ENCODE results near the gene FERMT2. TPM values are rescaled to one million over a fixed set of nuclear protein-coding genes. Genes with fewer than 3 reads are reported as not detected.

FERMT2 gene
- total RNA-seq, 1 donor from 2014 or later: 98.6 TPM

GRCh38 chr14:52910572-52910971 lies 40.3 kb downstream of the FERMT2 start:
- no peak overlapping the region for H3K4me3 ChIP-seq (ENCODE audit: low read length in 3 of 3)
- no peak overlapping the region for H3K9ac ChIP-seq (ENCODE audit: low read depth in 1 of 3, low read length in 3 of 3)
- H3K9me3 ChIP-seq (ENCODE audit: control insufficient read depth in 3 of 3, low read length in 3 of 3): no peaks in the 10 kb centered on the region
- peaks cover 0 to 5% (median 0%) of the 10 kb centered on the region in 3 donors for H3K36me3 ChIP-seq (ENCODE audit: control insufficient read depth in 3 of 3, insufficient read depth in 3 of 3, low read length in 3 of 3)
- peaks cover 3 to 12% (median 6%) of the 10 kb centered on the region in 3 donors for H3K4me1 ChIP-seq (ENCODE audit: control insufficient read depth in 3 of 3, insufficient read depth in 3 of 3, low read length in 3 of 3)
- H3K27ac ChIP-seq (ENCODE audit: low read depth, low read length): no peak overlapping the region
- H3K27me3 ChIP-seq (ENCODE audit: control insufficient read depth in 3 of 3, insufficient read depth in 3 of 3, low read length in 3 of 3): no peaks in the 10 kb centered on the region

GRCh38 chr14:52907949-52908348 lies 42.9 kb downstream of the FERMT2 start:
- no peaks in the 10 kb centered on the region for H3K27me3 ChIP-seq (ENCODE audit: control insufficient read depth in 3 of 3, insufficient read depth in 3 of 3, low read length in 3 of 3)
- peaks cover 3 to 14% (median 6%) of the 10 kb centered on the region in 3 donors for H3K4me1 ChIP-seq (ENCODE audit: control insufficient read depth in 3 of 3, insufficient read depth in 3 of 3, low read length in 3 of 3)
- no peak overlapping the region for H3K4me3 ChIP-seq (ENCODE audit: low read length in 3 of 3)
- H3K36me3 ChIP-seq (ENCODE audit: control insufficient read depth in 3 of 3, insufficient read depth in 3 of 3, low read length in 3 of 3): peaks cover 0 to 5% (median 0%) of the 10 kb centered on the region in 3 donors
- no peak overlapping the region for H3K27ac ChIP-seq (ENCODE audit: low read depth, low read length)
- H3K9me3 ChIP-seq (ENCODE audit: control insufficient read depth in 3 of 3, low read length in 3 of 3): no peaks in the 10 kb centered on the region
- H3K9ac ChIP-seq (ENCODE audit: low read depth in 1 of 3, low read length in 3 of 3): no peak overlapping the region

- H3K27me3 ChIP-seq (ENCODE audit: control insufficient read depth in 3 of 3, insufficient read depth in 3 of 3, low read length in 3 of 3): no peaks in the 10 kb centered on the region
- H3K27ac ChIP-seq (ENCODE audit: low read depth, low read length): peak overlapping the region; percentile 16
- peaks cover 4 to 6% (median 5%) of the 10 kb centered on the region in 3 donors for H3K36me3 ChIP-seq (ENCODE audit: control insufficient read depth in 3 of 3, insufficient read depth in 3 of 3, low read length in 3 of 3)
- H3K4me1 ChIP-seq (ENCODE audit: control insufficient read depth in 3 of 3, insufficient read depth in 3 of 3, low read length in 3 of 3): peaks cover under 1 to 11% (median 3%) of the 10 kb centered on the region in 3 donors
- H3K4me3 ChIP-seq (ENCODE audit: low read length in 3 of 3): no peak overlapping the region
- no peaks in the 10 kb centered on the region for H3K9me3 ChIP-seq (ENCODE audit: control insufficient read depth in 3 of 3, low read length in 3 of 3)
- H3K9ac ChIP-seq (ENCODE audit: low read depth in 1 of 3, low read length in 3 of 3): no peak overlapping the region
These were observed 44.7 kb downstream of the FERMT2 start for GRCh38 chr14:52906141-52906601.

- Histone ChIP-seq H3K27me3 (ENCODE audit: control insufficient read depth in 3 of 3, insufficient read depth in 3 of 3, low read length in 3 of 3) (no peaks in the 10 kb centered on the region), H3K9ac (ENCODE audit: low read depth in 1 of 3, low read length in 3 of 3) (no peak overlapping the region), H3K9me3 (ENCODE audit: control insufficient read depth in 3 of 3, low read length in 3 of 3) (no peaks in the 10 kb centered on the region), H3K4me1 (ENCODE audit: control insufficient read depth in 3 of 3, insufficient read depth in 3 of 3, low read length in 3 of 3) (peaks cover 0 to 8% (median 3%) of the 10 kb centered on the region in 3 donors), H3K4me3 (ENCODE audit: low read length in 3 of 3) (no peak overlapping the region), H3K36me3 (ENCODE audit: control insufficient read depth in 3 of 3, insufficient read depth in 3 of 3, low read length in 3 of 3) (peaks cover 0 to 6% (median 4%) of the 10 kb centered on the region in 3 donors), H3K27ac (ENCODE audit: low read depth, low read length) (no peak overlapping the region)
These were observed 47.8 kb downstream of the FERMT2 start for GRCh38 chr14:52902971-52903619.

- Histone ChIP-seq H3K27ac (ENCODE audit: low read depth, low read length) (no peak overlapping the region), H3K4me1 (ENCODE audit: control insufficient read depth in 3 of 3, insufficient read depth in 3 of 3, low read length in 3 of 3) (peaks cover 0 to 8% (median 3%) of the 10 kb centered on the region in 3 donors), H3K9ac (ENCODE audit: low read depth in 1 of 3, low read length in 3 of 3) (no peak overlapping the region), H3K4me3 (ENCODE audit: low read length in 3 of 3) (no peak overlapping the region), H3K27me3 (ENCODE audit: control insufficient read depth in 3 of 3, insufficient read depth in 3 of 3, low read length in 3 of 3) (no peaks in the 10 kb centered on the region), H3K9me3 (ENCODE audit: control insufficient read depth in 3 of 3, low read length in 3 of 3) (no peaks in the 10 kb centered on the region), H3K36me3 (ENCODE audit: control insufficient read depth in 3 of 3, insufficient read depth in 3 of 3, low read length in 3 of 3) (peaks cover 0 to 6% (median 4%) of the 10 kb centered on the region in 3 donors)
These were observed 49.4 kb downstream of the FERMT2 start for GRCh38 chr14:52901357-52901980.

- Histone ChIP-seq H3K27ac (ENCODE audit: low read depth, low read length) (no peak overlapping the region), H3K9me3 (ENCODE audit: control insufficient read depth in 3 of 3, low read length in 3 of 3) (no peaks in the 10 kb centered on the region), H3K27me3 (ENCODE audit: control insufficient read depth in 3 of 3, insufficient read depth in 3 of 3, low read length in 3 of 3) (no peaks in the 10 kb centered on the region), H3K4me1 (ENCODE audit: control insufficient read depth in 3 of 3, insufficient read depth in 3 of 3, low read length in 3 of 3) (peaks cover 0 to 4% (median 0%) of the 10 kb centered on the region in 3 donors), H3K36me3 (ENCODE audit: control insufficient read depth in 3 of 3, insufficient read depth in 3 of 3, low read length in 3 of 3) (peaks cover 0 to 6% (median 4%) of the 10 kb centered on the region in 3 donors), H3K9ac (ENCODE audit: low read depth in 1 of 3, low read length in 3 of 3) (no peak overlapping the region), H3K4me3 (ENCODE audit: low read length in 3 of 3) (no peak overlapping the region)
These were observed 50.1 kb downstream of the FERMT2 start for GRCh38 chr14:52900731-52901130.

- Histone ChIP-seq H3K4me3 (ENCODE audit: low read length in 3 of 3) (no peak overlapping the region), H3K9me3 (ENCODE audit: control insufficient read depth in 3 of 3, low read length in 3 of 3) (no peaks in the 10 kb centered on the region), H3K9ac (ENCODE audit: low read depth in 1 of 3, low read length in 3 of 3) (no peak overlapping the region), H3K27me3 (ENCODE audit: control insufficient read depth in 3 of 3, insufficient read depth in 3 of 3, low read length in 3 of 3) (no peaks in the 10 kb centered on the region), H3K36me3 (ENCODE audit: control insufficient read depth in 3 of 3, insufficient read depth in 3 of 3, low read length in 3 of 3) (peaks cover 0 to 6% (median 4%) of the 10 kb centered on the region in 3 donors), H3K27ac (ENCODE audit: low read depth, low read length) (no peak overlapping the region), H3K4me1 (ENCODE audit: control insufficient read depth in 3 of 3, insufficient read depth in 3 of 3, low read length in 3 of 3) (peaks cover 0 to 10% (median 0%) of the 10 kb centered on the region in 3 donors)
These were observed 52.4 kb downstream of the FERMT2 start for GRCh38 chr14:52898496-52898895.

GRCh38 chr14:52895000-52895399 lies 55.9 kb downstream of the FERMT2 start:
- no peak overlapping the region for H3K4me3 ChIP-seq (ENCODE audit: low read length in 3 of 3)
- H3K27me3 ChIP-seq (ENCODE audit: control insufficient read depth in 3 of 3, insufficient read depth in 3 of 3, low read length in 3 of 3): no peaks in the 10 kb centered on the region
- peaks cover 0 to 6% (median 0%) of the 10 kb centered on the region in 3 donors for H3K4me1 ChIP-seq (ENCODE audit: control insufficient read depth in 3 of 3, insufficient read depth in 3 of 3, low read length in 3 of 3)
- peaks cover 0 to 14% (median 8%) of the 10 kb centered on the region in 3 donors for H3K36me3 ChIP-seq (ENCODE audit: control insufficient read depth in 3 of 3, insufficient read depth in 3 of 3, low read length in 3 of 3)
- H3K27ac ChIP-seq (ENCODE audit: low read depth, low read length): no peak overlapping the region
- no peaks in the 10 kb centered on the region for H3K9me3 ChIP-seq (ENCODE audit: control insufficient read depth in 3 of 3, low read length in 3 of 3)
- no peak overlapping the region for H3K9ac ChIP-seq (ENCODE audit: low read depth in 1 of 3, low read length in 3 of 3)

- Histone ChIP-seq H3K27me3 (ENCODE audit: control insufficient read depth in 3 of 3, insufficient read depth in 3 of 3, low read length in 3 of 3) (no peaks in the 10 kb centered on the region), H3K9ac (ENCODE audit: low read depth in 1 of 3, low read length in 3 of 3) (no peak overlapping the region), H3K27ac (ENCODE audit: low read depth, low read length) (no peak overlapping the region), H3K4me1 (ENCODE audit: control insufficient read depth in 3 of 3, insufficient read depth in 3 of 3, low read length in 3 of 3) (peaks cover 0 to 6% (median 0%) of the 10 kb centered on the region in 3 donors), H3K4me3 (ENCODE audit: low read length in 3 of 3) (no peak overlapping the region), H3K36me3 (ENCODE audit: control insufficient read depth in 3 of 3, insufficient read depth in 3 of 3, low read length in 3 of 3) (peaks cover 2 to 18% (median 8%) of the 10 kb centered on the region in 3 donors), H3K9me3 (ENCODE audit: control insufficient read depth in 3 of 3, low read length in 3 of 3) (no peaks in the 10 kb centered on the region)
These were observed 59.0 kb downstream of the FERMT2 start for GRCh38 chr14:52891800-52892199.

Data from skeletal muscle tissue (tissue), 4 donors.